NOMO-1 (cell line): ENCODE measurements around the gene CXCL1.

ENCODE experiments used
- DNase-seq, 2 experiments: peaks; one replicate each; lab custom pipeline; 2025; ENCODE audit not compliant: unreplicated experiment in 2 of 2; lab: John Stamatoyannopoulos, UW

Gene CXCL1

GRCh38 chr4:73869130-73870055 lies at the start of gene CXCL1:
TSS of gene CXCL1 (plus strand) at chr4:73869393. CDS start at chr4:73869471, 78 bp downstream.
- DNase-seq = no peak

- no peak for DNase-seq
Measured at GRCh38 chr4:73821325-73821724, 47.9 kb upstream of the CXCL1 start.

DNA sequence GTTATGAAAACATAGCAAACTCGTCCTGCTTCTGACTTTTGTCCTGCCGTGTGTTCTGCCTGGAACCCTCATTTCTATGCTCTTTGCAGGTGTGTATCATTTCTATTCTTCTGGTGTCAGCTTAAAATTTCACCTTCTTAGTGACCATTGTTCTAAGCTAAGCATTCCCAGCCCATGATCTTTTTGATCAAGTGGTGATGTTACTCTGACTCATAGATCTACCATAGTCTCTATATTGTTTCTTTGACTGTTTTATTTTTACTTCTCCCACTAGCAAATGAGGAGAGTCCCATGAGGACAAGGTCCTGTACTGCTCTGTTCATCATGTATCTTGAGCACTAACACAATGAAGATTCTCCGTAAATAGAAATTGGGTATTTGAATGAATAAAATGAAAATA lies 46.8 kb upstream of the CXCL1 start:
- DNase-seq = no peak

- peak in 1 of 2 experiments; percentile 25 for DNase-seq
Measured at GRCh38 chr4:73822812-73823504, 46.2 kb upstream of the CXCL1 start.

DNA sequence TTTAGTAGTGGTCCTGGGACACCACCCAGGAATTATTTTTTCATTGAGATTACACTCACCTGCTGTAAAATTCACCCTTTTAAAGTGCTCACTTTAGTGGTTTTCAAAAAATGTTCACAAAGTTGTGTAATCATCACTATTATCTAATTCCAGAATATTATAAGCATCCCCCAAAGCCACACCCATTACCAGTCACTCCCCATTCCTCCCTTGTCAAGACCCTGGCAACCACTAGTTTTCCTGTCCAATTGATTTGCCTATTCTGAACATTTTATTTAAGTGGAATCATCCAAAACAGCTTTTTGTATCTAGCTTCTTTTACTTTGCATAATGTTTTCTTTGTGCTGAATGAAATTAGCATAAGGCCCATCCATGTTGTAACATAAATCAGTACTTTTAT lies 45.4 kb upstream of the CXCL1 start:
- DNase-seq = no peak

DNA sequence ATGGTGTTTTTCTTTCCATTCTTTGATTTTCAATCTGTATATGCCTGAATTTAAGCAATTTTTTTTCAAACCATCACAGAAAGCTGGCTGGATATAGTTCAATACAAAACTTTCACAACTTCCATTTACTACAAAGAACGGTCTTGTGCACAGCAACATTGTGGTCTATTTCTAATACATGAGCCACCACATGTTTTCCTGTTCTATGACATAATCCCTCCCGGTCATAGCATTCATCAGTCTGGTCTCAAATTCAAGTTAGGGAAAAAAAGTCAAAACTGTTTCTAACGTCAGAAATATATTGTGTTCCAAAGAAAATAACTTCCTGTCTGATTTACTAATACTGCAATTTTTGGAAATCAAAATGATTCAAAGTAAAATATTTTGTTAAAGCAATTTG lies 40.2 kb upstream of the CXCL1 start:
- peak; percentile 29 to 76 for DNase-seq

DNA sequence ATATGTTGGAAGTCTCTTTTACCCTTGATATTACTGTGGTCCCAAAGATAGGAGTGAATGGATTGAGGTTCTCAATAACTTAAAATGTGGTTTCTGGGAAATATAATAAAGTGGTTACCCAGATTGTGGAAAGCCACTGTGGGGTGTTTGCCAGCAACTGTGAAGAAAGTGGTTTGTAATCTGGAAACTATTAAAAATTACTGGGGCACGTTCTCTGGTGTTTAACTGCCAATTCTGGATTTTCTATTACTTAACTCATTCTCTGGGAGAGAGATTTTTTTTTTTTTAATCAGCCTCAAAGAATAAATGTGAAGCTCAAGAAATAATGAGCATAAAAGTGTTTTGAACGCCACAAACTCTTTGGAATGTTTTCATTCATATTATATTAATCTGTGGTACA lies 37.6 kb upstream of the CXCL1 start:
- DNase-seq = no peak

GRCh38 chr4:73832651-73833237 lies 36.4 kb upstream of the CXCL1 start:
- no peak for DNase-seq

DNA sequence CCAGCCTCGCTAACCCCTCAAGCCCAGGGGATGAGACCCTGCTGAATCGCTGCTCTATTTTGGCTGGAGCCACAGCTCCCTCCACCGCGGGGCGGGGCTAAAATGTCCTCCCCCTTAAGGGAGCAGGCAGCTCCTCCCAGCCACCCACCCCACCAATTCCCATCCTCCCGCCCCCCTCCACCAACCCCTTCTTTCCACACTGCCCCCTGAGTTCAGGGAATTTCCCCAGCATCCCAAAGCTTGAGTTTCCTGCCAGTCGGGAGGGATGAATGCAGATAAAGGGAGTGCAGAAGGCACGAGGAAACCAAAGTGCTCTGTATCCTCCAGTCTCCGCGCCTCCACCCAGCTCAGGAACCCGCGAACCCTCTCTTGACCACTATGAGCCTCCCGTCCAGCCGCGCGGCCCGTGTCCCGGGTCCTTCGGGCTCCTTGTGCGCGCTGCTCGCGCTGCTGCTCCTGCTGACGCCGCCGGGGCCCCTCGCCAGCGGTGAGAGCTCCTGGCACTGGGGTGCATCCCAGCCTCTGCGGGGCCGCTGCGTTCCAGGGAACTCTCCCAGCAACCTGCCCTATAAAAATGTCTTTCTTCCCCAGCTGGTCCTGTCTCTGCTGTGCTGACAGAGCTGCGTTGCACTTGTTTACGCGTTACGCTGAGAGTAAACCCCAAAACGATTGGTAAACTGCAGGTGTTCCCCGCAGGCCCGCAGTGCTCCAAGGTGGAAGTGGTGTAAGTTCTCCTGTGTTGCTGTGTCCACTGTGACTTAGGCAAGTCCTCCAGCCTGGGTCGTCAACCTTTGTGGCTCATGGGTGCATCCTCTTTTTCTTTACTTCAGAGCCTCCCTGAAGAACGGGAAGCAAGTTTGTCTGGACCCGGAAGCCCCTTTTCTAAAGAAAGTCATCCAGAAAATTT lies 32.6 kb upstream of the CXCL1 start, which contains the start of gene CXCL6:
Gene CXCL6, plus strand, starts transcription at position 306 of the 907 bp plus-strand sequence. Its CDS starts 73 bp downstream, at position 379.
- peak in 1 of 2 experiments; percentile 18 for DNase-seq

DNA sequence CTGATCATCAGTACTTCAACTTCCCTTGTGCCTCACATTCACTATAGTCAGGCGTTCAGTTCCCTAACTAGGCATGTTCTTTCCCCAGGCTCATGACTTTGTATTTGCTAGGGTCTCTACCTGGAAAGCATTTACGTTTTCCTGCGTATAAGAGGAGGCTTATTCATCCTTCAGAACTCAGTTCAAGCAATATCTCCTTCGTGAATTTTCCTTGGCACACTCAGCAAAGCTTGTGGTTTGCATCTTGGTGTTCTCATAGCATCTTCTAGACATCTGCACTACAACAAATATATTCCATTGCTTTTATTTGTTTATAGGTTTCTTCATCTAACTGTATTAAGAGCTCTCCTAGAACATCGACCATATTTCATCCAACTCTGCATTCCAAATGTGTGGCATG lies 30.1 kb upstream of the CXCL1 start:
- DNase-seq = no peak

DNA sequence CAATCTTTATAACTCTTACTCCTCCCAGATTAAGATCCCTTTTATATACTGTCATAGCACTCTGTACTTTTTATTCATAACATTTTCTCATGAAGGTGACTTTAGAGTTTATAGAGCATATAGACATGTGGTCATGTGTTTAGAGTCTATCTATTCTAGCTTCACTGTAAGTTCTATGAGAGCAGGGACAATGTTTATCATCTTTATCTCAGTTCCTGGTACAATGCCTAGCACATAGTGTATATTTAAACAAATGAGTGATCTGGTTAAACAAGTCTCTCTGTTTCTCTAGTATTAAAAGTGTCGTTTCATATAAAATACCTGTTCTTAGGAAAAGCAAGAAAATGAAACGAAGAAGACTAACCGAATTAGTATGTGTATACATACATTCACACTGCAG lies 29.5 kb upstream of the CXCL1 start:
- no peak for DNase-seq

- DNase-seq = no peak
Measured at GRCh38 chr4:73841243-73841925, 27.8 kb upstream of the CXCL1 start.

- DNase-seq = no peak
Measured at GRCh38 chr4:73842696-73843095, 26.5 kb upstream of the CXCL1 start.

DNA sequence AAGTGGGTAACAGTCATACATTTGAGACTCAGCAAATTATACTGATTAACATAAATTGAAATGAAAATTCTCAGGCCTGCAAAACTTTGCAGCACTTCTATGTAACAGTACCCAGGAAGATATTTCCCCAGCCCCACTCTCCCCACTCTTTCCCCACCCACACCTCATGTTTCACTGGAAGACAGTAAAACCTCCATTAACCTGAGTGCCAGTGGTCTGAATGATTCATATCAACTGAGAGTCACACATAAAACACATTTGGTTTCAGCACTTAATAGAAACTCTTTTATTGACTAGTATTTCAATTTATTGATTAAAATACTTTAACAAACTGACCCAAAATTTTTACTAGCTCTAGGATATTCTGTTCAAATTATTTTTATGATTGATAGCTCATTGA lies 25.8 kb upstream of the CXCL1 start:
- no peak for DNase-seq

DNA sequence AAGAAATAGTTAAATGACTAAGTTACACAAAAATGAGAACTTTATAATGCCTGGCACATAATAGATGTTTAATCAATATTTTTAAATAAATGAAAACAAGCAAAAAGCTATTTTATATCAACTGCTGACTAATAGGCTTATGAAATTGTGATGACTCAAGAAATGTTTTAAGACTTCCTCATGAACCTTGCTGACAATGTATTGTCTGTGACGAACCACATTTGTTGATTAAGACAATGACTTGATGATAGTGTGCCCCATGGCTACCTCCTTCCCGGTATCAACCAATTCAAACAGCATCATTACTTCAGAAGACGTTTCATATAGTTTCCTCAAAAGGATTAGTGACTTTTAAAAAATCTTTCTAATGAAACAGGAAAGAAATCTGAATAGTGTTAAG lies 24.8 kb upstream of the CXCL1 start:
- DNase-seq = peak in 1 of 2 experiments; percentile 77

DNA sequence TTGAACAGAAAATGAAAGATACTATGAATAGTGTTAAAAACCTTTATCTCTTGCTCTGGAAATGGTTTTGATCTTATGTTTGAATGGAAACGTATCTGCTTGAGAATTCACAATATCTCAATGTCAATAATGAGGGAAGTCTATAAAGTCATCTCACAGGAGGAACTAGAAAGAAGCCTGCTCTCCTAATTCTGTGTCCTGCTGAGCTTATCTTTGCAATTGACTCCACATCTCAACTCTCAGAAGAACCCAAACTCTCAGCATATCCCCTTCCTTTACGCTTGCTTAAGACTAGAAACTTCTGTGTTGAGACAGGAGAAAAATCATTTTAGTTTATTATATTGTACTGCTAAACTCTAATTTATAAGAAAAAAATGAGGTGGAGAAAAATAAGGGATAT lies 24.4 kb upstream of the CXCL1 start:
- DNase-seq = peak in 1 of 2 experiments; percentile 66

DNA sequence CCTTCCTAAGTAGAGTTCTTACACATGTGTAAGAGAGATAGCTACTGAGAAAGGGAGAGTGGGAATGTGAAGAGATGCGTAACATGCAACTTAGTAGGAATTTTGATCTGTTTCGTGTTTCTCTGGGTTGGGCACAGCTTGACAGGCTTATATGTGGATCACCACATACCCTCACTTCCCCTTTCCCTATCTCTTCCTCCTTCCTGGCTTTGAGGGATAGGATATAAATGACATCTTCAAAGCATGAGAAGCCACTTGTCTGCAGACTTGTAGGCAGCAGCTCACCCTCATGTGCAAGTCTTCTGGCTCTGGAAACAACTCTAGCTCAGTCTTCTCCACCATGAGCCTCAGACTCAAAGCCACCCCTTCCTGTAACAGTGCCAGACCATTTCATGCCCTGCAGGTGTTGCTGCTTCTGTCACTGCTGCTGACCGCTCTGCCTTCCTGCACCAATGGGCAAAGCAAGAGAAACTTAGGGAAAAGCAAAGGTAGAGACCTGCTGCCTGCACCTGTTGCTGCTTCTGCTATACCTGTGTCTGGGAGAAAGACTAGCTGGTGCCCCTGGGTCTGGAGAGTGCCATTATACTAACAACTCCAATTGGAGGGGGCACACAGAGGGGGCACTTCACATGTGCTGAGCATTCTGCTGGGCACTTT lies 21.5 kb upstream of the CXCL1 start:
- DNase-seq = peak in 1 of 2 experiments; percentile 40

GRCh38 chr4:73848183-73848777 lies 20.9 kb upstream of the CXCL1 start:
- no peak for DNase-seq
